Peyer's patch (tissue), 4 donors: Measurements from ENCODE around the gene KLHL6. TPM values are rescaled to one million over a fixed set of nuclear protein-coding genes. Genes with fewer than 3 reads are reported as not detected.

ENCODE experiments used
- DNase-seq, 3 donors: peaks; one replicate each; pipeline ENCODE4 v3.0.0-alpha.2; 2017 to 2019
- H3K27ac ChIP-seq, 4 donors: fragments of 200-600 bp; sonication (generic); one replicate each; pipeline ENCODE4 v1.5.1; 2016 to 2019
- H3K27me3 ChIP-seq, 2 donors: fragments of 200-600 bp; sonication (generic); one replicate each; pipeline ENCODE4 v1.5.1; 2019
- H3K36me3 ChIP-seq, 3 donors: fragments of 200-600 bp; sonication (generic); one replicate each; pipeline ENCODE4 v1.5.1; 2016 to 2019
- H3K4me1 ChIP-seq, 4 donors: fragments of 200-600 bp; sonication (generic); one replicate each; pipeline ENCODE4 v1.5.1; 2016 to 2019
- H3K4me3 ChIP-seq, 4 donors: fragments of 200-600 bp; sonication (generic); 1 replicate in 3 of 4; 2 replicates in 1 of 4; pipeline ENCODE4 v1.5.1; 2016 to 2019; ENCODE audit warnings: mild to moderate bottlenecking in 1 of 4
- H3K9me3 ChIP-seq, 4 donors: fragments of 200-600 bp; sonication (generic); one replicate each; pipeline ENCODE4 v1.5.1; 2016 to 2019; ENCODE audit warnings: mild to moderate bottlenecking in 1 of 4
- CTCF ChIP-seq, 6 experiments: fragments of 450-650 bp in 4 of 6; fragments of 200-600 bp in 2 of 6; sonication (generic) in 1 of 6; IDR thresholded peaks; one replicate each; pipeline ENCODE4 v1.5.1; 2017 to 2019; ENCODE audit warnings: antibody characterized with exemption in 6 of 6, mild to moderate bottlenecking in 3 of 6, moderate library complexity in 1 of 6
- POLR2A ChIP-seq, 2 donors: fragments of 450-650 bp; IDR thresholded peaks; one replicate each; pipeline ENCODE4 v1.5.1; 2017; ENCODE audit warnings: antibody characterized with exemption in 2 of 2, mild to moderate bottlenecking in 2 of 2, moderate library complexity in 2 of 2
- total RNA-seq, 4 donors: library from RNA; depleted of rRNA; stranded (reverse); fragments of >200 nt; gene quantifications; one replicate each; pipeline ENCODE4 v1.1.0, GENCODE V29; 2016

Gene KLHL6
- total RNA-seq, 4 donors from 2014 or later, result 1.6 to 53.6 (median 4.9) TPM

GRCh38 chr3:183553334-183554026 lies 2.0 kb downstream of the KLHL6 start:
- Histone ChIP-seq H3K36me3 (no peaks in the 10 kb centered on the region), H3K27ac (peak overlapping the region; percentile 55 to 89 (median 78)), H3K9me3 (no peaks in the 10 kb centered on the region), H3K4me1 (peaks cover 0 to 30% (median 0%) of the 10 kb centered on the region in 4 donors), H3K27me3 (no peaks in the 10 kb centered on the region), H3K4me3 (peak overlapping the region; percentile 9 to 50 (median 42))
- DNase-seq, result peak in 2 of 3 donors; percentile 14 to 45
- TF ChIP-seq CTCF (IDR thresholded peaks at IDR 0.05) (no peak), POLR2A (IDR thresholded peaks at IDR 0.05) (no peak)

- Histone ChIP-seq H3K4me3 (no peak overlapping the region), H3K4me1 (peaks cover 0 to 40% (median 2%) of the 10 kb centered on the region in 4 donors), H3K9me3 (no peaks in the 10 kb centered on the region), H3K36me3 (no peaks in the 10 kb centered on the region), H3K27ac (peak overlapping the region; percentile 18 to 89 (median 69)), H3K27me3 (no peaks in the 10 kb centered on the region)
- DNase-seq, result peak in 2 of 3 donors; percentile 39 to 50
- TF ChIP-seq POLR2A (IDR thresholded peaks at IDR 0.05), result no peak
- TF ChIP-seq CTCF (IDR thresholded peaks at IDR 0.05), result no peak
These were observed 3.6 kb downstream of the KLHL6 start for GRCh38 chr3:183551930-183552329.

GRCh38 chr3:183548262-183548769 lies 7.2 kb downstream of the KLHL6 start:
- H3K27ac ChIP-seq, result peak overlapping the region in 3 of 4 donors; percentile 13 to 72 (median 65)

GRCh38 chr3:183546625-183547024 lies 8.9 kb downstream of the KLHL6 start:
- TF ChIP-seq POLR2A (IDR thresholded peaks at IDR 0.05) (no peak), CTCF (IDR thresholded peaks at IDR 0.05) (no peak)
- peaks cover 4 to 31% (median 14%) of the 10 kb centered on the region in 4 donors for H3K4me1 ChIP-seq
- H3K4me3 ChIP-seq, result no peak overlapping the region
- no peaks in the 10 kb centered on the region for H3K9me3 ChIP-seq
- peak in 1 of 3 donors; percentile 8 for DNase-seq
- H3K27me3 ChIP-seq, result no peaks in the 10 kb centered on the region
- H3K36me3 ChIP-seq, result no peaks in the 10 kb centered on the region
- peak overlapping the region in 1 of 4 donors; percentile 40 for H3K27ac ChIP-seq

More at GRCh38 chr3:183548262-183548769, 7.2 kb downstream of the KLHL6 start:
- Histone ChIP-seq H3K27me3 (no peaks in the 10 kb centered on the region), H3K36me3 (no peaks in the 10 kb centered on the region), H3K9me3 (no peaks in the 10 kb centered on the region), H3K4me1 (peaks cover 0 to 36% (median 8%) of the 10 kb centered on the region in 4 donors), H3K4me3 (no peak overlapping the region)
- TF ChIP-seq POLR2A (IDR thresholded peaks at IDR 0.05) (peak in 1 of 2 donors; percentile 13), CTCF (IDR thresholded peaks at IDR 0.05) (no peak)
- peak in 2 of 3 donors; percentile 61 to 79 for DNase-seq

- peak in 1 of 3 donors; percentile 22 for DNase-seq
- Histone ChIP-seq H3K36me3 (no peaks in the 10 kb centered on the region), H3K27me3 (no peaks in the 10 kb centered on the region), H3K4me3 (no peak overlapping the region), H3K27ac (peak overlapping the region in 1 of 4 donors; percentile 40), H3K9me3 (no peaks in the 10 kb centered on the region), H3K4me1 (peaks cover 4 to 31% (median 18%) of the 10 kb centered on the region in 4 donors)
- TF ChIP-seq POLR2A (IDR thresholded peaks at IDR 0.05) (no peak), CTCF (IDR thresholded peaks at IDR 0.05) (no peak)
These were observed 9.8 kb downstream of the KLHL6 start for GRCh38 chr3:183545708-183546107.
